ENCODE results near the gene CFAP20DC.

CFAP20DC gene

GRCh38 chr3:58999134-58999773 lies 50.6 kb downstream of the CFAP20DC start:
- H3K4me3 ChIP-seq (ENCODE audit: low read depth, low read length), result no peak overlapping the region
- TF ChIP-seq POLR2A (IDR thresholded peaks at IDR 0.05; ENCODE audit: extremely low read depth, insufficient read length) (no peak), CTCF (IDR thresholded peaks at IDR 0.05; ENCODE audit: low read depth, low read length) (no peak), MYC (IDR thresholded peaks at IDR 0.05; ENCODE audit: low read depth, low read length) (no peak), MAX (IDR thresholded peaks at IDR 0.05; ENCODE audit: low read depth, low read length) (no peak)
- no peak for DNase-seq (ENCODE audit: low read depth)

- no peak overlapping the region for H3K4me3 ChIP-seq (ENCODE audit: low read depth, low read length)
- TF ChIP-seq POLR2A (IDR thresholded peaks at IDR 0.05; ENCODE audit: extremely low read depth, insufficient read length) (no peak), MAX (IDR thresholded peaks at IDR 0.05; ENCODE audit: low read depth, low read length) (no peak), MYC (IDR thresholded peaks at IDR 0.05; ENCODE audit: low read depth, low read length) (no peak), CTCF (IDR thresholded peaks at IDR 0.05; ENCODE audit: low read depth, low read length) (no peak)
- DNase-seq (ENCODE audit: low read depth), result no peak
Measured at GRCh38 chr3:58998476-58999117, 51.2 kb downstream of the CFAP20DC start.

- no peak for TF ChIP-seq MYC (IDR thresholded peaks at IDR 0.05; ENCODE audit: low read depth, low read length)
- no peak for TF ChIP-seq MAX (IDR thresholded peaks at IDR 0.05; ENCODE audit: low read depth, low read length)
- no peak for TF ChIP-seq CTCF (IDR thresholded peaks at IDR 0.05; ENCODE audit: low read depth, low read length)
- no peak for TF ChIP-seq POLR2A (IDR thresholded peaks at IDR 0.05; ENCODE audit: extremely low read depth, insufficient read length)
Measured at GRCh38 chr3:58996730-58997129, 53.1 kb downstream of the CFAP20DC start.

GRCh38 chr3:58994746-58995330 lies 55.0 kb downstream of the CFAP20DC start:
- TF ChIP-seq CTCF (IDR thresholded peaks at IDR 0.05; ENCODE audit: low read depth, low read length) (peak; percentile 75), MYC (IDR thresholded peaks at IDR 0.05; ENCODE audit: low read depth, low read length) (no peak)
- peak; percentile 51 for DNase-seq (ENCODE audit: low read depth)
- no peak overlapping the region for H3K4me3 ChIP-seq (ENCODE audit: low read depth, low read length)

More at GRCh38 chr3:58996730-58997129, 53.1 kb downstream of the CFAP20DC start:
- H3K4me3 ChIP-seq (ENCODE audit: low read depth, low read length), result no peak overlapping the region
- no peak for DNase-seq (ENCODE audit: low read depth)

GRCh38 chr3:58993547-58993946 lies 56.3 kb downstream of the CFAP20DC start:
- DNase-seq (ENCODE audit: low read depth), result no peak
- no peak for TF ChIP-seq CTCF (IDR thresholded peaks at IDR 0.05; ENCODE audit: low read depth, low read length)
- no peak for TF ChIP-seq MAX (IDR thresholded peaks at IDR 0.05; ENCODE audit: low read depth, low read length)
- TF ChIP-seq MYC (IDR thresholded peaks at IDR 0.05; ENCODE audit: low read depth, low read length), result no peak
- TF ChIP-seq POLR2A (IDR thresholded peaks at IDR 0.05; ENCODE audit: extremely low read depth, insufficient read length), result no peak
- H3K4me3 ChIP-seq (ENCODE audit: low read depth, low read length), result no peak overlapping the region
